Hepatocyte (in vitro differentiated cells): ENCODE data around the gene GMDS. TPM values are rescaled to one million over a fixed set of nuclear protein-coding genes. Genes with fewer than 3 reads are reported as not detected.
A peak's percentile ranks its signal among the peaks of the same experiment; 100 is the strongest.

Experiments used
- DNase-seq: peaks from one replicate; pipeline ENCODE4 v3.0.0-alpha.2; 2016; ENCODE audit warnings: low spot score
- H2AFZ ChIP-seq: fragments of 200-600 bp; sonication (generic); 2 replicates; pipeline ENCODE4 v1.6.0; 2016; ENCODE audit warnings: antibody characterized with exemption, mild to moderate bottlenecking
- H3K27ac ChIP-seq: fragments of 200-600 bp; sonication (generic); 2 replicates; pipeline ENCODE4 v1.5.1; 2016; ENCODE audit warnings: mild to moderate bottlenecking
- H3K27me3 ChIP-seq: fragments of 200-600 bp; sonication (generic); 2 replicates; pipeline ENCODE4 v1.6.1; 2016
- H3K36me3 ChIP-seq: fragments of 200-600 bp; sonication (generic); replicated peaks from 2 replicates; pipeline ENCODE4 v1.5.1; 2016; ENCODE audit warnings: low read depth; ENCODE audit not compliant: insufficient read depth
- H3K4me1 ChIP-seq: fragments of 200-600 bp; sonication (generic); 2 replicates; pipeline ENCODE4 v1.5.1; 2016; ENCODE audit warnings: mild to moderate bottlenecking, moderate library complexity; ENCODE audit not compliant: insufficient read depth
- H3K4me2 ChIP-seq: fragments of 200-600 bp; sonication (generic); 2 replicates; pipeline ENCODE4 v1.6.0; 2016
- H3K4me3 ChIP-seq: fragments of 200-600 bp; sonication (generic); 2 replicates; pipeline ENCODE4 v1.5.1; 2016; ENCODE audit warnings: mild to moderate bottlenecking
- H3K79me2 ChIP-seq: fragments of 200-600 bp; sonication (generic); 2 replicates; pipeline ENCODE4 v1.6.0; 2017; ENCODE audit warnings: mild to moderate bottlenecking
- H3K9me2 ChIP-seq: fragments of 200-600 bp; sonication (generic); replicated peaks from 2 replicates; pipeline ENCODE4 v1.6.0; 2017; ENCODE audit warnings: mild to moderate bottlenecking; ENCODE audit not compliant: insufficient read depth
- H3K9me3 ChIP-seq: fragments of 200-600 bp; sonication (generic); 2 replicates; pipeline ENCODE4 v1.5.1; 2016; ENCODE audit warnings: low read depth, mild to moderate bottlenecking
- H4K20me1 ChIP-seq: fragments of 200-600 bp; sonication (generic); 2 replicates; pipeline ENCODE4 v1.6.0; 2016; ENCODE audit warnings: mild to moderate bottlenecking; ENCODE audit not compliant: insufficient read depth, poor library complexity, severe bottlenecking
- CTCF ChIP-seq: fragments of 200-600 bp; sonication (generic); IDR thresholded peaks from 2 replicates; pipeline ENCODE4 v1.5.1; 2016; ENCODE audit warnings: antibody characterized with exemption, mild to moderate bottlenecking; ENCODE audit not compliant: poor library complexity
- EZH2 ChIP-seq: fragments of 200-600 bp; sonication (generic); IDR thresholded peaks from 2 replicates; pipeline ENCODE4 v1.6.1; 2016; ENCODE audit warnings: antibody characterized with exemption, mild to moderate bottlenecking, borderline replicate concordance
- EZH2phosphoT487 ChIP-seq: fragments of 200-600 bp; sonication (generic); IDR thresholded peaks from one replicate; pipeline ENCODE4 v1.6.1; 2018; ENCODE audit warnings: antibody characterized with exemption, mild to moderate bottlenecking, low read depth, moderate library complexity; ENCODE audit not compliant: unreplicated experiment, severe bottlenecking
- WGBS: methylation state at CpG from one replicate; pipeline ENCODE4 v1.1.6; 2016; ENCODE audit warnings: low lambda C conversion rate; ENCODE audit errors: missing lambda C conversion rate; 5-methylcytosine and 5-hydroxymethylcytosine counted together
- polyA plus RNA-seq: library from polyadenylated mRNA; unstranded; fragments of >200 nt; fragmentation: Nextera tagmentation; extraction: Ambion mirVana; gene quantifications from 2 replicates; pipeline ENCODE4 v1.2.1, GENCODE V29; 2016
- total RNA-seq: library from RNA; depleted of rRNA; stranded (reverse); fragments of >200 nt; gene quantifications from 2 replicates; pipeline ENCODE4 v1.2.3, GENCODE V29; 2014

GMDS gene
- total and polyA plus RNA-seq, 2 experiments from 2014 or later: 20.7 to 32.6 TPM

DNA sequence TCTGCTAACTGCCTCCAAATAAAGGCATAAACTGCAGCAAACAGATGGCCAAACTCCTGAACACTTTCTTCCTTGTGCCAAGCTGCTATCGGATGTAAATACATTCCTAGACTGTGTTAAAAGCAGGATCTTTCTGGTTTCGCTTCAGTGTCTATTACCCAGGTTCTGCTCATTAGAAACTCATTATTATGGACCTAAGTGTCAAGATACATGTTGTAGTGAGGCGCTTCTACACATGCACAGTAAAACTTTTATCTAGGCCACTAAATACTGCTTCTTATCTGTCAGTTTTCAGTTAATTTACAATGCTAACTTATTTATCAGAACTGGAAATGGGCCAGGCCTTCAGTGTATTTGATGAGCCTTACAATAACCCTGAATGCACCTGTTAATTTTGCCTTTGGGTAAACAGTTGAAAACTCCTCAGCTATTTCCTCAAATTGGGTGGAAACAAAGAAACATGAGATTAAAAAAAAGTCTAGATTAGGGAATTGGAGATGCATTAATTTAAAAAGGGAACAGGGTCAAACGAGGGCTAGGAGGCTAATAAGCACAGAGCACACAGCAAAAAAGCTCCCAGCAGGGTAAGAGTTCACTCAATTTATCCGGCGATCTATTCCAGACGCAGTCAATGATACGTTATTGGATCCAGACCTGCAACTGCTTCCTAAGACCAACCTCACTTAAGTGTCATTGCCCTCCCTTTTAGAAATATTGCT is 395.1 kb downstream of the GMDS start:
- no peaks in the 10 kb centered on the region for H4K20me1 ChIP-seq
- no peaks in the 10 kb centered on the region for H3K79me2 ChIP-seq
- no peak for TF ChIP-seq EZH2
- TF ChIP-seq EZH2phosphoT487: no peak
- TF ChIP-seq CTCF: no peak
- H3K9me2 ChIP-seq: no peaks in the 10 kb centered on the region
- DNase-seq: no peak
- H2AFZ ChIP-seq: no peak overlapping the region
- peaks cover 6% of the 10 kb centered on the region for H3K9me3 ChIP-seq
- H3K27me3 ChIP-seq: no peaks in the 10 kb centered on the region
- no peak overlapping the region for H3K4me3 ChIP-seq
- WGBS: 45% methylated on average over 8 of the region's 8 CpGs
- no peaks in the 10 kb centered on the region for H3K36me3 ChIP-seq
- peak overlapping the region; percentile 28 for H3K4me2 ChIP-seq
- H3K27ac ChIP-seq: no peak overlapping the region
- H3K4me1 ChIP-seq: peaks cover 6% of the 10 kb centered on the region

DNA sequence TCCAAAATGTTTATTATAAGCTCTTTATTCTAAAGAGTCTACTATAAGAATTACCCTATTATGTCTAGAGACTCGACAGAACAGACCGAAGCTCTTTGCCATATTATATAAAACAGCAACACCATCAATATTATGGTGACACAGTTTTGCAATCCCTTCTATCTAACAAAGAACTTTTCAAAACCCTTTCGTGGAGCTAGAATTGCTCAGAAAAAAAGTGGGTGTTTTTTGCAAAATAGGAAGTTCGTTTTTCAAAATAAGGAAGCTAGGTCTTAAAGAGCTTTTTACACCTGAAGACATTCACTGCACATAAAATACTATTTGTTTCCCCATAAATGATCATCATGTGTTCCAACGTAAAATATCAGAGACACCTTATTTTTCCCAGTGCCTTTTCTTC is 395.7 kb downstream of the GMDS start:
- no peaks in the 10 kb centered on the region for H3K9me2 ChIP-seq
- H3K36me3 ChIP-seq: no peaks in the 10 kb centered on the region
- no peak overlapping the region for H2AFZ ChIP-seq
- no peak overlapping the region for H3K4me3 ChIP-seq
- H3K4me1 ChIP-seq: peaks cover 6% of the 10 kb centered on the region
- WGBS: 83% methylated on average over 5 of the region's 5 CpGs
- H3K9me3 ChIP-seq: peaks cover 6% of the 10 kb centered on the region
- no peak overlapping the region for H3K4me2 ChIP-seq
- H3K27me3 ChIP-seq: no peaks in the 10 kb centered on the region
- TF ChIP-seq CTCF (no peak), EZH2phosphoT487 (no peak), EZH2 (no peak)
- H3K27ac ChIP-seq: no peak overlapping the region
- no peak for DNase-seq
- no peaks in the 10 kb centered on the region for H4K20me1 ChIP-seq
- no peaks in the 10 kb centered on the region for H3K79me2 ChIP-seq

DNA sequence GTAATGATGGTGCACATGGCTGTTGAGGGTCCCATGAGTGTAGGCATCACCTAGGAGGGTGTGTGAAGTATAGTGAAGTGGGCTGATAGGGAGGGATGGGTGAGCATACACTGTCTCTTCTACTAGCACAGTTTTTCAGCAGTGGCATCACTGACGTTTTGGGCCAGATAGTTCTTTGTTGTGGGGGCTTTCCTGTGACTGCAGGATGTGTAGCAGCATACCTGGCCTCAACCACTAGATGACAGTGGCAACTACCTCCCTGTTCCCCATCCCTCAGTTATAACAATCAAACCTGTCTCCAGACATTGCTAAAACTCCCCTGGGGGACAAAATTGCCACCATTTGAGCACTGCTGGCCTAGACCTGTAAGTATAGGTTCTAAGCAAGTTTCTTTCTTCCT is 396.7 kb downstream of the GMDS start:
- WGBS: 90% methylated on average over 1 of the region's 1 CpG

More for the DNA sequence above, 396.7 kb downstream of the GMDS start:
- H3K79me2 ChIP-seq: no peaks in the 10 kb centered on the region
- no peak overlapping the region for H3K4me2 ChIP-seq
- peaks cover 6% of the 10 kb centered on the region for H3K4me1 ChIP-seq
- no peak for DNase-seq
- H2AFZ ChIP-seq: no peak overlapping the region
- H3K9me2 ChIP-seq: no peaks in the 10 kb centered on the region
- H3K36me3 ChIP-seq: no peaks in the 10 kb centered on the region
- no peaks in the 10 kb centered on the region for H3K27me3 ChIP-seq
- H3K4me3 ChIP-seq: no peak overlapping the region
- no peak for TF ChIP-seq CTCF
- TF ChIP-seq EZH2: no peak
- TF ChIP-seq EZH2phosphoT487: no peak
- no peaks in the 10 kb centered on the region for H4K20me1 ChIP-seq
- no peak overlapping the region for H3K27ac ChIP-seq
- peaks cover 6% of the 10 kb centered on the region for H3K9me3 ChIP-seq
